GM19324 (cell line): Measurements from ENCODE around the gene LYSMD1.
A peak's percentile ranks its signal among the peaks of the same experiment; 100 is the strongest.
"Not testable (repeated sequence)": the region's sequence is repeated elsewhere in the genome, so short reads cannot be mapped to it uniquely, and the experiment has no call there.

ENCODE experiments used
- ATAC-seq: cut with Tn5 transposase; IDR thresholded peaks from one replicate; pipeline ENCODE4 v1.9.1; 2021; ENCODE audit warnings: mild to moderate bottlenecking, moderate library complexity; ENCODE audit not compliant: unreplicated experiment, low FRiP score

LYSMD1 gene, protein sequence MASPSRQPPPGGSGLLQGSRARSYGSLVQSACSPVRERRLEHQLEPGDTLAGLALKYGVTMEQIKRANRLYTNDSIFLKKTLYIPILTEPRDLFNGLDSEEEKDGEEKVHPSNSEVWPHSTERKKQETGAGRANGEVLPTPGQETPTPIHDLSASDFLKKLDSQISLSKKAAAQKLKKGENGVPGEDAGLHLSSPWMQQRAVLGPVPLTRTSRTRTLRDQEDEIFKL

DNA sequence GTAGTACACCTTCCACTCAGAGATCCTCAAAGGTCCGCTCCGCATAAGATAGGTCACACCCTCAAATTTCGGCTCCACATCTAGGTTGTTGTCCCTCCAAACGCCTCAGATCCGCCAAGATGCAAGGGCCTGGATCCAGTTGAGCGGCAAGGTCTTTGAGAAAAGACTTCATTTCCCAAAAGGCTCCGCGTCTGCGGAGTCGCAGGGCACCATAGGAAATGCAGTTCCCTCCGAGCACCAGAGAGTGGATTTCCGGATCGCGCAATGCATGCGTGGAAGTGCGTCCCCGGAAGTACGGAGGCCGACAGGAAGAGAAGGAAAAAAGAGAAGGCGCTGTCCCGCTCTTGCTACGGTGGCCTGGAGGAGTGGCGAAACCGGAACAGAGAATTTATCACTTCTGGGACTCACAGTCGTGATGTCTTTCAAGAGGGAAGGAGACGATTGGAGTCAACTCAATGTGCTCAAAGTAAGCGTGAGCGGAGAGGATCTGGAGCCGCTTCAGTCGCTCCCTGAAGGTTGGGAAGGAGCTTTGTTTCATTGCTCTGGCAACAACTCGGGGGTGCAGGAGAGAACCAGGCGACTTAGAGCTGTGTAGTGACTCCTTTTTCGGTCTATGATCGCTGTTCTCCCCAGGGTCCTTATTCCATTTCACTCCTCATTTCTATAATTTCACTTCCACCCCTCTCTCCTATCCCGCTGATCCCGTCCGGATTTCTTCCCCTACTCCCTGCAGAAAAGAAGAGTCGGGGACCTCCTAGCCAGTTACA is at the start of gene LYSMD1, which contains the start of gene SCNM1:
LYSMD1 (minus strand) TSS at position 165 of the 767 bp plus-strand sequence. CDS start 644 bp downstream, outside the sequence.
SCNM1 (plus strand) TSS at position 407 of the 767 bp plus-strand sequence; CDS start at position 416, 9 bp downstream.
- ATAC-seq = peak; percentile 95

DNA sequence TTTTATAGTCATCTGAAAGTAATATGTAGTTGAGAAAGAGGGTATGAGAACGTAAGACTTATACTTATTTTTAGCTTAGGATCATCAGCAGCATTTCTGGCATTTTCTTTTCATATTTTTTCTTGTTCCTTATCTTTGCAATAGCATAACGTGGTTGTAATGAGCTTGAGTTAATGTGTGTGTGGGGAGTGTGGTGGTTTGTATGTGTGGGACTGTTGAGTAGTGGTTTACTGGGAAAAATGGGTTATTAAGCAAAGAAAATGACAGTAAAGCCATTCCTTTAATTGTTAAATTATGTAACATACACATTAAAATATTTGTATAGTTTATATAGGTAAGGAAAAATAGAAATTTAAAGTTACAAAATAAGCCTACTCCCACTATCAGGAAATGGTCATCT is 47.9 kb upstream of the LYSMD1 start:
- no peak for ATAC-seq

DNA sequence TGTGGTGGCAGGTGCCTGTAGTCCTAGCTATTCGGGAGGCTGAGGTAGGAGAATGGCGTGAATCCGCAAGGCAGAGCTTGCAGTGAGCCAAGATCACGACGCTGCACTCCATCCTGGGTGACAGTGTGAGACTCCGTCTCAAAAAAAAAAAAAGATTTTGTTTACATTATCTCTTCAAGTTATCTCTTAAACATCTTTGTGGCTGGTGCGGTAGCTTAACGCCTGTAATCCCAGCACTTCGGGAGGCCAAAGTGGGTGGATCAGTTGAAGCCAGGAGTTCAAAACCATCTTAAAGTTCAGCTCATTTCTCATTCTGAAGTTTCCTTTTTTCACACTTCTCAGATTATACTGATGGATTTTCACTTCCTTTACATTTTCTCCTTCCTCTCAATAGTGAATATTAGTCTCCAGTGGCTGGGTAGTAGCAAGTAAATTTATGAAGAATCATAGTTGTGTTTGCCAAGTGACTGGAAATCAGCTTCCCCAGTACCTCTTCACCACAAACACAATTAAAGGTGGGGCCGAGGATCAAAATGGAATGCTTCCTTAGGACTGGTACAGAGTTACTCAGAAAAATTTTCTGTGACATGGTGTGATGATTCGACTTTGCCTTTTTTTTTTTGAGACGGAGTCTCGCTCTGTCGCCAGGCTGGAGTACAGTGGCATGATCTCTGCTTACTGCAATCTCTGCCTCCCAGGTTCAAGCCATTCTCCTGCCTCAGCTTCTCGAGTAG is 46.4 kb upstream of the LYSMD1 start:
- ATAC-seq = no peak

DNA sequence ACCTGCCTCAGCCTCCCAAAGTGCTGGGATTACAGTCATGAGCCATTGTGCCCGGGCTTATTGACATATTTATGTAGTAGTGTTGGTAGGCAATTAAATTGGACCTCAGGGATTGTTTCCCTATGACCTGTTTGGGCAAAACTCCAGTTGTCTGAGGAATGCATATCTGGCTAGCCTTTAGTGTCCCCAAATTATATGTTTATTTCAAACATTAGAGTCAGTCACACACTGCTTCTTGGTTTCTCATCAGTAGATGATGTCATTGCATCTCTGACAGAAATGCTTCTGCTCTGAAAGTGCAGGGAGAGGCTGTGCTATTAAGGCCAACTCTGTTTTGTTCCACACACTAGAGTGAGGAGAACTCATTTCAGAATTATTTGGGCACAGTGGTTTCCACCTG is 45.1 kb upstream of the LYSMD1 start:
- ATAC-seq = no peak

DNA sequence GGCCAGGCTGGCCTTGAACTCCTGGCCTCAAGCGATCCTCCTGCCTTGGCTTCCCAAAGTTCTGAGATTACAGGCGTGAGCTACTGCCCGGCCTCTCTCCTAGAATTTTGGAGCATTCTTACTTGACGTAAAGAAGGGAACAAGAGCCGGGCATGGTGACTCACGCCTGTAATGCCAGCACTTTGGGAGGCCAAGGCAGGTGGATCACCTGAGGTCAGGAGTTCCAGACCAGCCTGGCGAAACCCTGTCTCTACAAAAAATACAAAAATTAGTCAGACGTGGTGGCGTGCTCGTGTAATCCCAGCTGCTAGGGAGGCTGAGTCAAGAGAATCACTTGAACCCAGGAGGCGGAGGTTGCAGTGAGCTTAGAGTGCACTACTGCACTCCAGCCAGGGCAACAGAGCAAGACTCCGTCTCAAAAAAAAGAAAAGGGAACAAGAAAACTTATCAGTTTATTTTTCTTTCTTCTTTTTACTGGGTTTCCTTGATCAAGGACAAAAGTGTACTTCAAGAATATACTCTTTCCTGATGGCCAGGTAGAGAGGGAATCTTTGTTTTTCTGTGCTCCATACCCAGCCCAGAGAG is 39.8 kb upstream of the LYSMD1 start:
- ATAC-seq = not testable (repeated sequence)

DNA sequence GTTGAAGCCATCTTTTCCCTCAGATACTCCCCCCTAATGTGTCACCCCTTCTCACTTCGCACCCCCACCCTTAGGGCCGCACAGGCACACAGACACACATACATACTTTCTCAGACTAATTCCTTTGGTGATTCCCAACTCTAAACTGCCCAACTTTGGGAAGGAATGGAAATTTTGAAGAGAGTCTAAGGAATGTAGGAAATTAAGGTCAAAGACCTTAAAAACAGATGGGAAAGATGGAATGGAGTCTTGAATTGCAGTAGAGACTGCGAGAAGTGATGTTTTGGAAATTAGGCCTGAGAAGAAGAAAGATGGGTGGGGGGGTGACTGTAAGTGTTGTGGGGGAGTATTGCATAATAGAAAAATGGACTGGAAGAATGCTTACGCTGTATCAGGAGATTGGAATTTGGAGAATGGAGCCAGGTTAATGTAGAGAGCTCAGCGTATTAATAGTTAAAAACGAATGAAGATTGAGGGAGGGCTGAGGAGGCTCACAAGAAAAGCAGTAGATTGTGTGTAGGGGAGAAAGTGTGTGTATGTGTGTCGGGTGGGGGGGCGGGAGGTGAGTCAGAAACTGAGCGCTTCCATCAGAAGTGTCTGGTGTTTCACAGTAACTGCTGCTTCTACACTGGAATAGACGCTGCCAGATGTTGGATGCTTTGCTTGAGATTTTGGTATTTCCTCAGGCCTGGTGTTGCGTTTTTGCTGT is 34.3 kb upstream of the LYSMD1 start:
- ATAC-seq = no peak

DNA sequence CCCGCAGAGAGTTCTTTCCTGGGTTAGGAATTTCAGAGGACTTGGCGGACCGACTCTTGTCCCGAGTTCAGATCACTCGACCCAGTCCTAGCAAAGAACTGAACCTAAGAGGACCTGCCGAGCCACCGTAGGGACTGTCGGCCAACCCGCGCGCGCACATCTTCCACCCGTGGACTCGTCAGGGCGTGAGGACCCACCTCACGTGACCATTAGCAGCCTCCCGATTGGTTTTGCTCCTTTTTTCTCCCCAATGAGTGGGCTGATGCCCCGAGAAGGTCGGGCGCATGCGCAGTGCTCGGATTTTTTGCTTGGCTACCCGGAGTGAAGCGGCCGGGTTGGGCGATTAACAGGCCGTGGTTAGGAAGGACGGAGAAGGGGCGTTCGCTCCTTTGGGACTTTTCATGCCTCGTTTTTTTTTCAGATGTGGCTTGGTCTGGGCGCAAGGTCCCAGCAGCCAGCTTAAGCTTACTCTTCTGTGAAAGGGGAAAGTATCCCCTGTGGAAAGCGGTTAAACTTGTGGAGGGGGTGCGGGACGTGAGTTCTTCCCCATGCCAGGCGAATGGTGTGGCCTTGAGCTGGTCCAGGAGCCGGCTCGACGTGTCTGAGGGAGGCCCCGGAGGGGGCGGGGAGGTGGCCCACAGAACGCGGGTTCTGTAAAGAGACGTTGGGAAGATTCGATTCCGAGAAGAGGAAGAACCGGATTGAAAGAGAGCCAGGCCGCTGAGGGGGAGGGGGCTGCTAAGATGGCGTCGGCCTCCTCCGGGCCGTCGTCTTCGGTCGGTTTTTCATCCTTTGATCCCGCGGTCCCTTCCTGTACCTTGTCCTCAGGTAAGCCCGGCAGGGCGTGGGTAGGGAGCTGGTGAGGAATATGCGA is 32.8 kb upstream of the LYSMD1 start, which contains the start of gene PIP5K1A:
PIP5K1A (plus strand) TSS at position 299 of the 874 bp plus-strand sequence; CDS start at position 744, 445 bp downstream.
- peak; percentile 89 for ATAC-seq

DNA sequence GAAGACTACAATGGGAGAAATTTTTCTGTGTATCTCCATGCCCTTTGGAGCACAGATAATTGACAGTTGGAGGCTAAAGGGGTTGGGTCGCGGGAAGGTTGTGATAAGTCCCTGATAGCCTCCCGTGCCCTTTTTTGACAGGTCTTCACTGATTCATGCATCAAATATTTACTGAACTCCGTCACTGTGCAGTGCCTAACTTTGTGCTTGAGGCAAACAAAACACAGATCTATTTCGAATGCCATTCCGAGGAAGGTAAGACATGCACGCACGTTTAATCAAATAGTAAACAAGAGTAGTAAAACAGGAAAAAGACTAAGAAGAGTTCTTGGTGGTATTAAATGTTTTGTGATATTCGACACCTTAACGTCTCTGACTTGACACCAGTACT is 32.2 kb upstream of the LYSMD1 start:
- no peak for ATAC-seq

DNA sequence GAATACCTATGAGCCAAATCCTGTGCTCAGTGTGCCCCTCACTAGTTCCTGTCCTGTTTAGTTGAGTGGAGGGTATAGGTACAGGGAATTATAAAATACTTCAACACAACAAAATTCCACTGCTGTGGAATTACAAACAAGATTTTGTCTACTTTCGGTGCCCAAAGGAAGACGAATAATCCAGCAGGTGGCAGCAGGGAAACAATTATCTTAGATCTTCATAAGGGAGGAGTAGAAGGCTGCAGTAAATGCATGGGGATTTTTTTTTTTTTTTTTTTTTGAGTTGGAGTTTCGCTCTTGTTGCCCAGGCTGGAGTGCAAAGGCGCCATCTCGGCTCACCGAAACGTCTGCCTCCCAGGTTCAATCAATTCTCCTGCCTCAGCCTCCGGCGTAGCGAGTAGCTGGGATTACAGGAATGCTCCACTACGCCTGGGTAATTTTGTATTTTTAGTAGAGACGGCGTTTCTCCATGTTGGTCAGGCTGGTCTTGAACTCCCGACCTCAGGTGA is 30.6 kb upstream of the LYSMD1 start:
- ATAC-seq = no peak

DNA sequence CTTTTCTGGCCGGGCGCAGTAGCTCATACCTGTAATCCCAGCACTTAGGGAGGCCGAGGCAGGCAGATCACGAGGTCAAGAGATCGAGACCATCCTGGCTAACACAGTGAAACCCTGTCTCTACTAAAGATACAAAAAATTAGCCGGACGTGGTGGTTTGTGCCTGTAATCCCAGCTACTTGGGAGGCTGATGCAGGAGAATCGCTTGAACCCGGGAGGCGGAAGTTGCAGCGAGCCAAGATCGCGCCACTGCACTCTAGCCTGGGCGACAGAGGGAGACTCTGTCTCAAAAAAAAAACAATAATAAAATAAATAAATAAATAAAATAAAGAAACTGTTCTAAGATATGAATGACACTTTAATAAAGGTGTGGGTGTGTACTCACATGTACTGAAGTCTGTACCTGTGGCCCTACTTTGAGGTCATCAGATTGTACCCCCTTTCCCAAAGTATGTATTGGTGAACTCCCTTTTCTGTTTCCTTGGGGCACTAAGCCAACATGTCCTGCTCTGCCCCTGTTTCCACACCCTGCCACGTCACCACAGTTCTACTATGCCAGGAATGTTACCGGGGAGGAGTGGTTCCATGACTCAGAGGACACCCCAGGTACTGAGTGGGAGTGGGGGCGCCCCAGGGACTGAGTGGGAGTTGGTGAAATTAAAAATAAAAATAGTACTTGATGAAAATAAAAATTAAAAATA is 29.3 kb upstream of the LYSMD1 start:
- ATAC-seq = not testable (repeated sequence)

DNA sequence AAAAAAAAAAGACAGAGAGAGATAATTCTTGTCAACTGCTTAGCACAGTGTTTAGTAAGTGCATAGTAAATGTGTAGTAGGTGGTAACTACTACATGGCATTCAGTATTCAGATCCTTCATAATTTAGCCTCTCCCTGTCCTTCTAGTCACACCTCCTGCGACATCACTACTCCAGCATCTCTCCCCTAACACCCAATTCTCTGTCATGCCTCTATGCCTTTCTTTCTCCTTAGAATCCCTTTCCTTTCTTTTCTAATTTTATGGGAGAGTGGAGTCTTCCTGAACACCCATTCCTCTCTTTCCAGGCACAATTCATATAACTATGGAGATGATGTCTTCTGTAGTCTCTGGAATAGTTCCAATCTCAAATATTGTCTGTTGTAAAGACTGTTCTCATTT is 28.2 kb upstream of the LYSMD1 start:
- no peak for ATAC-seq

DNA sequence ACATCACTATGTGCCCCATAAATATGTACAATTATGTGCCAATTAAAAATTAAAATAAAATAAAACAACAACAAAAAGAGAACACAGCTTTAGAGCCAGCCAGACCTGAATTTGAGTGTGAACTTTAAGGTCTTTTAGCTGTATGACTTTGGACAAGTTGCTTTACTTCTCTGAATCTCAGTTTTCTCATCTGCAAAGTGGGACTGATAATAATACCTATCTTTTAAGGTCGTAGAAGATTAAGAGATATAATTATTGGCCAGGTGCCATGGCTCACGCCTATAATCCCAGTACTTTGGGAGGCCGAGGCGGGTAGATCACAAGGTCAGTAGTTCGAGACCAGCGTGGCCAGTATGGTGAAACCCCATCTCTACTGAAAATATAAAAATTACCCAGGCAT is 27.6 kb upstream of the LYSMD1 start:
- ATAC-seq = no peak

DNA sequence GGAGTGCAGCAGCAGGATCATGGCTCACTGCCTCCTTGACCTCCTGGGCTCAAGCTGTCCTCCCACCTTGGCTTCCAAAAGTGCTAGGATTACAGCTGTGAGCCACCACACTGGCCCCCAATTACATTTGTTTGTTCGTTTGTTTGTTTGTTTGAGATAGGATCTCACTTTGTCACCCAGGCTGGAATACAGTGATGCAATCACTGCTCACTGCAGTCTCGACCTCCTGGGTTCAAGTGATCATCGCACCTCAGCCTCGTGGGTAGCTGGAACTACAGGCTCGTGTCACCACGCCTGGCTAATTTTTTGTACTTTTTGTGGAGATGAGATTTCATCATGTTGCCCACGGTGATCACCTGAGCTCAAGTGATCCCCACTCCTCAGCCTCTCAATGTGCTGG is 26.3 kb upstream of the LYSMD1 start:
- ATAC-seq = no peak

DNA sequence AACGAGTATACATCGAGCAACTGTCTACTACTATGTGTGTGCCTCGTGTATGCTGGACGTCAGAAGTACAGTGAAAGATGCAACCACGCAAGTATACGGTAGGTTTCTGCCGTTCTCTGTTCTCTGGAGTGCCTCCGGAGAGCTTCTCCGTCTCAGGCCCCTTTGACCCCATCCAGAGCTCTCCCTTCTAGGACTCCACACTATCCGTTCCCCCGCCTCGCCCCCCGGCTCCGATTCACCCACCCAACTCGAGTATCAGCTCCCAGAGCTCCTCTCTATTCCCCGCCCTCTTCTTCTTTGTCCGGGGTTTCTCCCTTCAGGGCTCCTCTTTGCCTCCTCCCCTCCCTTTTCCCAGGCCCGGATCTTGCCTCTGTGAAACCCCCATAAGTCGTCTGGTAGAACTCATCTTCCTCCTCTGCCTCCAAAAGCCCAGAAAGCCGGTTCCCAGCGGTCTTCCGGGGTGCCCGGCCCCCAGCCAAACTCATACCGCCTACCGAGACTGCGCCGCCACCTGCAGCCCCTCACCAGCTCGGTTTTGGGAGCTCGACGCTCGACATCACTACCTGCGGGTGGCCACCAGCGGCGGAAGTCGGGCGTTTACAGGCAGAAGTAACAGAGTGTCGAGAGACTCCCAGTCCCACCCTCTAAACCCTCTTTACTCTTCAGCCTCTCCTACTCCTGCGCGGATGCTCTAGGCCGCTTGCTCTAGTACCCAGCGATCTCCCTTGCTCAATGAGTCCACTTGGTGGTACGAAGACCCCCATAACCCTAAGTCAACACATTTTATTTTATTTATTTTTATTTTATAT is 24.1 kb upstream of the LYSMD1 start, which contains the start of gene VPS72:
VPS72 (minus strand) TSS at position 561 of the 809 bp plus-strand sequence; CDS start at position 485, 76 bp downstream.
- ATAC-seq = peak; percentile 78

DNA sequence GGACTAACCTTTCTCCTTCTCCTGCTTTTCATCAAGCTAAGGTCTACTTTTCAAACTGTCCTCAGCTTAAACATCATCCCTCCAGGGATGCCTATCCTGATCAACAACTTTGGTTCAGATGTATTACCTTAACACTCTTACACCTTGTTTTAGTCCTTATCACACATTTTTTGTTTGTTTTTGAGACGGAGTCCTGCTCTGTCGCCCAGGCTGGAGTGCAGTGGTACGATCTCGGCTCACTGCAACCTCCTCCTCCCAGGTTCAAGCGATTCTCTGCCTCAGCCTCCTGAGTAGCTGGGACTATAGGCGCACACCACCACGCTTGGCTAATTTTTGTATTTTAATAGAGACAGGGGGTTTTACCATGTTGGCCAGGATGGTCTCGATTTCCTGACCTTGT is 23.0 kb upstream of the LYSMD1 start:
- not testable (repeated sequence) for ATAC-seq

DNA sequence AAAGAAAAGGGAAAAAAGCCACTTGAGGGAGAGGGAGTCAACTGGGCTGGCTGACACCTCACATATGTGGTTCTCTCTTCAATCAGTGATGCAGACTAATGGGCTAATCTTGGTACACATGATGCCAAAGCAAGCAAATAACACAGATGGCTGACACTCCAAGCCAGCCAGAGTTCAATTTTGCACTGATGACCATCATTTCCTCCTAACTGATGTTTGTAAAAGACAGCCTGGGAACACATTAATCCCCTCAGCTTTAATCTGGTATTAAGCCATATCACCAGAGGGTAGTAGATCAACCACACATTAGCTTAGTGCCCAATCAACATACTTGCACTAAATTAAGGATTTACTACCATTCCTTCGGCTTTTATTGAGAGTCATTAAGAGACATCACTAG is 21.5 kb upstream of the LYSMD1 start:
- ATAC-seq = no peak

DNA sequence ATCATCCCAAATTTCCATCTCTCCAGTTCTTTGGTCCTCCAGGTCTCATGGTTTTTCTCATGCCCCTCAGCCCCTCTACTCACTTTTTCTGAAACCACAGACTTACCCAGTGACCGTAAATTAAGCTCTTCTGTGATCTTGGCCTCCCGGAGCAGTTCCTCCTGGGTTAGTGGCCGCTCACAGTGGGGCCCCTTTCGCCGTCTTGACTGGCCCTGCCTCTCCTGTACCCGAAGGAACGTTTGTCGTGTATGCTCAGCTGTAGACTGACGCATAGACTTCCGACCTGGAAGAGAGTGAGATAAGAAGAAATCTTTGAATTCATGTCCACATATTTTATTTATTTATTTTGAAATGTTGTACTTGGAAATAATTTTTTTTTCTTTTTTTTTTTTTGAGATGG is 18.5 kb upstream of the LYSMD1 start:
- no peak for ATAC-seq
